Activated effector memory CD4-positive, alpha-beta T cell treated with Interleukin-2 at 50 U/mL for 16 hours (primary cell): ENCODE results near the gene ZFP36L1.
A peak's percentile ranks its signal among the peaks of the same experiment; 100 is the strongest.
"Not testable (repeated sequence)": the region's sequence is repeated elsewhere in the genome, so short reads cannot be mapped to it uniquely, and the experiment has no call there.

Experiments
- DNase-seq: peaks from one replicate; pipeline ENCODE4 v3.0.0-alpha.2; 2020

ZFP36L1 gene

DNA sequence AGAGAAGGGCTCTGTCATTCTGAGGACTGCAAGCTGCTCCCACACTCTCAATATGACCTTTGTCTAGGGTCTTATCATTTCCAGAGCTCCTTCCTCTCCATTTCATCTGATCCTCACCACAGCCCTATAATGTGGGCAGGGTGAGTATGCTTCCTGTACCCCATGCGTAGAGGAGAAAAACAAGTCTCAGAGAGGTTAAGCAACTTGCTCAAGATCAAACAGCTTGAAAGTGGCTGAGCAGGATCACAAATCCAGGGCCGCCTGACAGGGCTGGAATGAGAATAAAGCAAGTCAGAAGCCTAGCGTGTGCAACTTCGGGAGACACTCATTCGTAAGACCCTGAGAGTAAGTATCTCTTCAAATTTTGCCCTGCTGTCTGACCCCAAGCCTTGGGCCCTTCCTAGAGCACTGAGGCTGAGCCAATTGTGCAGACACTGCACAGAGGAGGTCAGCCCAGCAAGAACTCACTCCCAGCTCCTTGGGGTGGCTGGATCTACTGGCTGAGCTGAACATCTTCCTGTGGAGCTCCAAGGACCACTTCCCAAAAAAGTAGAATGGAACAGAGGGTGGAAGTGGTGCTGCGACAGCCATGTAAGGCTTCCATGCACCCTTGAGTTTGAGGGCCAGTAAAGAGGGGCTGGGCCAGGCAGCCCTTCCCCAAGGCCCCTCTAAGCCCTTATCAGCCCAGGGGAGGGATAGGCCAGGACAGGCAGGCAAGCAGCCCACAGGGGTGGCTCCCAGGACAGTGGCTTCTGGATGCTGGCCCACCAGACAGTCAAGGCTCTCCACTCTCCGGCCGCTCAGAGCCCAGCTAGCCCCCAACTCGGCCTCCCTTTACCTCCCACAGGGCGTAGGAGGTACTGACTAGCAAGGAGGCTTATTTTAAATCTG, 10.5 kb downstream of the ZFP36L1 start:
- peak; percentile 40 for DNase-seq

DNA sequence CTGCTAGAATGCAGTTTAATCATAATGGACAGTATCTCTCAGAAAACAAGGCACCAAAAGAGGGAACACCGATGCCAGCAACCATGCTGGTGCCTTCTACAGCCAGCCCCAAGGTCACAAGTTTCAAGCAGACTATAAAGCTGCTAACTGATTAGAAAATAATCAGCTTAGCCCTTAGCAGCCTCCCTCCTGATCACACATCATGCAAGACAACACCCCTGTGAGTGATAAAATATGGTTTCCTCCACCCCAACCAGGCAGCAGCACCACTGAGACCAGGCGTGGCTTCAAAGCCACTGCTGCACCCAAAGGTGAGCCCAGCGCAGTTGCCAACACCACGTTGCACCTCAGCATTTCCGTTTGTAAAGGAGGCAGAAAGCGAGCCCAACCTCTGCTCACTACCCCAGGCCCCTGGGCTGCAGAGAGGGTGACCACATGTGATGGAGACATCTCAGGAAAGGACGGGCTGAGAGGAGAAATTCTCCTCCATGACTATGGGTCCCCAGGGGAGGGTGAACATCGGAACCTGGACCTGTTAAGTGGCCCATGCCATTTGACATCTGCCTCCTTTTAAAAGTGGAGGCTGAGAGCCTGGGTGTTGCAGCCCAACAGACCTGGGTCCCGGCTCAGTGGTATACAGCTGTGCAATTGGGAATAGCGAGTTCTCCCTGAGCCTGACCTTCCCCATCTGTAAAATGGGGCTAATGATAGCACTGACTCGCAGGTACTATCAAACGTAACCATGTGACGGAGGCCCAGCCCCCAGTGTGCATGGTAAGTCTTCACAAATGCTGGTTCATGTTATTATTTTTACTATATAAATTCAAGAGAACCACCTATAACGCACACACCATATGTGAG, 11.5 kb downstream of the ZFP36L1 start:
- peak; percentile 72 for DNase-seq

DNA sequence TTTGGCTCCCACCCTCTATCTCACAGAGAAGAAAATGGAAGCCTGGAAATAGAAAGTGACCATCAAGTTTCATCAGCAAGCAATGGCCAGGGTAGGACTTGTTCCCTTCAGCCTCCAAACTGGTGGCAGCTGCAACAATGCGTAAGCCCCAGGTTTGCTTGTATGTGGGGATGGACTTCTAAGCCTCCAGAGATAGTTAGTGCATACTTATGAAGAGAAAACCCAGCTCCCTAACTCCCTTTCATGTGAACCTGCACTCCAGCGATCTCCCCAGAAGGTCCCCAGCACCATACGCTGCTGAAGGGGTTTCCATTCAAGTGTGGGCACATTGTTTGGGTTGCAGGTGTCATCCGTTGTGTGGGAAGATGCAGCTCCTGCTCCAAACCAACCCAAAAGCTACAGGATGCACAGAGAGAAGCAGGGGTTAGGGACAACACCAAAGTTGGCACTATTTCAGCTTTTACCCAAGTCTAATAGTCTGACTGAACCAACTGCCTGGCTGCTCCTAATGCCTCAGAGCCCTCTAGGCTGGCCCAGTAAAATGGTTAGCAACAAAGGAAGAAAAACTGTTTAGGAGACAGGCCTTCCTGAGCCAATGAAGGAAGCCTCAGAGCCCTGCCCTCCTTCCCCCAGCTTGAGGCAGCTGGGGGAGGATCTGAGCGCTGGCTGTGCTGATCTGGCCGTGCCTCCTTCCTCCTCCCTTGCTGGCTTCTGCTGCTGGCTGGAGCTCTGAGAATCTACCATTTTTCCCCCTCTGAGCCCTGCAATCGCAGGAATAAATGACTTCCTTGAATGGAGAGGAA, 12.3 kb downstream of the ZFP36L1 start:
- peak; percentile 36 for DNase-seq

DNA sequence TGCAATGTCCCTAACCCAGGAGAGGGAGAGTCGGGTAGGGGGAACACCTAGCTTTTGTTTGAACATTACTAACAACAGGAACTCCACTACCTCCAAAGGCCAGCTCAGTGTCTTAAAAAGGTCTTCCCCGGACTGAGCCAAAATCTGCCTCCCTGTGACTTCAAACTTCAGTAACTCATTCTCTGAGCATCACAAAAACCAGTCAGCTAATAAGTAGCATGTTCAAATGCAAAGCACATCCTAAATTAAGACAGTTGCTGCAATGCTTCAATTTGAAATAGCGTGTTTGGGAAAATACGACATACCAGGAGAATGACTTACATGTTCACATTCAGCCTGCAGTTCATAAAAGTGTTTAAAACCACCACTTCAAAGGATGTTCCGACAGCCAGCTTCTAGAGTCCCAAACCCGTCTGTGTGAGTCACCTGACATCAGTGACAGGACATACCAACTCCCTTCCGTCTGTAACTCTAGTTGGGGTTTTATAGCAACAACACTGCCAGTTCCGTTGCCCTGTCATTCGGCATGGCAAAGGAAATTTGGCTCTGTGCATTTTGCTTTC, 13.0 kb downstream of the ZFP36L1 start:
- peak; percentile 52 for DNase-seq

DNA sequence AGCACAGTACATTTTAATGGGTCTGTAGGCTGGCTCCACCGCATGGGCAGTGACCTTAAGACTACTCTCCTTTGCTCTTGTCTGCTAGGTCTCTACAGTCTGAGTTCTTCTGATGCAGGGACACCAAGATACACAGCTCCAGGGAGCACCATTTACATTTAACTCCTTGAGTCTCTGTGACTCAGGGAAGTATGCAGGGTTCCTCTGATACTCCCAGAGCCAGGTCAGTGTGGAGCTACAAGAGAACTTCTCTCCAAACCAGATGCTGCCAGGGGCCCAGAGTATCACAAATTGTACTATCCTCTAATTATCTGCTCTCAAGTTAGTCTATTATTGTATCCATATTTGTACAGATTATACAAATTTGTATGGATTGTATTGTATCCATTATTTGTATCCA, 15.2 kb downstream of the ZFP36L1 start:
- no peak for DNase-seq

DNA sequence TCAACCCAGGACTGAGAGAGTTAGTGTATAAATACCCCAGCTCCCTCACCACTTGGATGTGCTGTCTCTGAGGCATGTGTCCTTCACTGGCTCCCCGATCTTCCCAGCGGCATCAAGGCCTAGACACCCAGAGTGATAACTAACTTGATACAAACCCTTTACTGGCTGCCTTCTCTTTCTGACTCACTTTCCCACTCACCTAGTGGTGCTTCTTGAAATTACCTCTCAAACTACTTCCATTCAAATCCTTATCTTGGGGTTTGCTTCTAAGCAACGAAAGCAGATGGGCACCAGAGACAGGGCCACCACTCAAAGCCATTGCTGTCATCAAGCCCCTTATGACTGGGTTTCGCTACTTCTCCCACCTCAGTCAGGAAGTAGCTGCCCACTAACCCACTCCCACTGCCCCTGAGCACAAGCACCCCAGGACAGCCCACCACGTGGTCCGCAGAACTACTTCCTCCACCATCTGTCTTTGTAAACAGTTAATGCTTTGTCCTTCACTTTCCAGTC, 17.2 kb downstream of the ZFP36L1 start:
- DNase-seq: no peak

DNA sequence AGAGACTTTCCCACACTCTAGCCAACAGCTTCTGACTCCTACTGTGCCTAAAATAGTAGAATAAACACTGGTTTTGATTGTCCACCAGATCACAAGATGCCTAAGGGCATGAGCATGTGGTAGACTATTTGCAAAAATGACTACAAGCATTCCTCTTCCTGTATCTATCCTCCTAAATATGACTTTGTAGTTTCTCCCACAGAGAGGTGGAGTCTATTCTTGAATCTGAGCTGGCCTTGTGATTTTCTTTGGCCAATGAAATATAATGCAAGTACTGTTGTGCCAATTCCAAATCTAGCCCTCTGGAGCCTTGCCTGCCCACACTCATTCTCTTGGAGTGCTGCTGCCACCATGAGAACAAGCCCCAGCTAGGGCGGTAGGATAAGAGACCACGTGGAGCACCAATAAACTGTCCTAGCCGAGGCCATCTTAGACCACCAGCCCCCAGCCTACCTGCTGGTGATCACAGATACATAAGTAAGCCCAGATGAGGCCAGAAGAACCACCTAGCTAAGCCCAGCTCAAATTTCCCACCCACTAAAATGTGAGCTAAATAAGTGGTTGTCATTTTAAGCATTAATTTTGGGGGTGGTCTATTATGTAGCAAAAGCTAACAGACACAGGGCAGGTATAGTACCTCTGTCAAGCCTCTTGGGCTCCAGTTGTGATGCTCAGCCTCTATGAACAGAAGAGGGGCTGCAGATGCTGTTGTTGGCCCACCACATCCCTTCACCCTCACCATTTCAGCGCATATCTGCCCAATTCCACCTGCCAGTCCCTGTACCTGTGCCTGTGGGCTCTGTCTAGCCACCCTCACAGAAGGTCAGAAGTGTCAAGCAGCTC, 17.9 kb downstream of the ZFP36L1 start:
- DNase-seq: no peak

DNA sequence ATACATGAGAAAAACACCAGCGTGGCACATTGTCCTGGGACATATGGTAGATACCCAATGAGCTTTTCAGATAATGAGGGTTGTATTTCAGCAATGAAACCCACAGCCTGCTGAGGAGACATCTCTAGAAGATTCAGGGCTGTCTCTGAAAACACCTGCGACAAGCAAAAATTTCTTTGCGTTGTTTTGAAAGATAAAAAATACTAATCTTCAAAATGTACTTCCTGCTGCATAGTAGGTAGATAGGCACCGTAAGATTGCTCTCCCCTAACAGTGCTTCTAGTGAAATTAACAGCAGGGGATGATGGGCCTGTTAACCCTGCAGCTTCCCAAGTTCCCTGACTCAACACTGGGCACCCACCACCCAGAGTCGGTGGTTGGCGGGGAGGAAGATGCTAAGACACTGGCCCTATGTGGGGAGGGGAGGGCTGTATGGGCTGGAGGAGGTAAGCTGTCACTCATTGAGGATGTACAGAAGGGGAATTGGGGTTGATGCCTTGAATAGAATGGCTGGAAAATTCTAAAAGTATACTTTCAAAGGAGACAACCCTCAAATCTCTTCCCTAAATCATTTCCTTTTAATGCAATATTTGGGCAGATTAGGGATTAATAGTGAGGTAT, 20.0 kb downstream of the ZFP36L1 start:
- no peak for DNase-seq

DNA sequence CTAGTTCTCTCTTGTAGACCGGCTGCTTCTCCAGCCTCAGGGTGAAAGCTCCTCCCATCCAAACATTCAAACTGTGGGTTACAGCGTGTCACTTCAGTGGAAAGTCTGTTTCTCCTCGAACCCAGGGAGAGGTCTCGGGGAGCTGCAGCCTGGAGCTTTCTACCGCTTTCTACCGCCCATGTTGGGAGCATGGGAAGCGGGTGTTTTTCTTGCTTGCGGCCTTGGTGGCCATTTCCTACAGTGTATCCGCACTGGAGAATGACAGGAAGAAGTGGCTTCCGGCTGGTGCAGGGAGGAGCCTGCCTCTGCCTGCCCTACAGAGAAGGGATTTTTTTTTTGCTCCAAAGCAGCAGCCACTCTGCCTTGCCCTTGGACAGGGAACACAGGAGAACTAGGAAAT, 21.2 kb downstream of the ZFP36L1 start:
- no peak for DNase-seq

DNA sequence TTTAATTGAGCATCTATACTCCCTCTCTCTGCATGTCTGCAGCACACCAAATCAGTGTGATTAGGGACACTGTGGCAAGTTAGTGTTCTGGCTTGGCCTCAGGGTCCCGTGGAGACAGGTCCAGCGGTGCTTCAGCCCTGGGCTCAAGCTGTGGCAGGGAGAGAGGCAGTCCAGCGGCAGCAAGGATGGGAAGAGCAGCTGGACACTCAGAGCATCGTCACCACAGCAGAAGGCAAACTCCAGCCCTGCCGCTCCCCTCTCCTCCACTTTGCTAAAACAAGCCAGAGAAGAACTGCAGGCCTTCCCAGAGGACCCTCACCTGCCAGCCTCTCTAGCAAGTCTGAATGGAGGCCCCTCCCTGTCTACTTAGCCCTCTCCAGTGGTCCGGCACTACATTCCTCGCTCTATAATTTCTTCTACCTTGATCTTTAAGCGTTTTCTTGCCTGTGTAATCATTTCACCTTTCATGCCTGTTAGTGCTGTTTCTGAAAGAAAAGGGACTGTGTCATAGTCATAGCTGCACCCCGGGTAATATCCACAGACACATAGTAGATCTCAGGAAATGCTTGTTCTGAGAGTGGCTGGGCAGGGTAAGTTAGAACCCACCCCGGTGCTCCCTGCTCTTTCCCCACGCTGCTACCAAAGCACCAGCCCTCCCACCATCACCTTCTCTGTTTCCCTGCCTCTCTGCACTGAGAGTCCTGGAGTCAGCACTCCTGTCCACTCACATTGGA, 22.1 kb downstream of the ZFP36L1 start:
- no peak for DNase-seq

DNA sequence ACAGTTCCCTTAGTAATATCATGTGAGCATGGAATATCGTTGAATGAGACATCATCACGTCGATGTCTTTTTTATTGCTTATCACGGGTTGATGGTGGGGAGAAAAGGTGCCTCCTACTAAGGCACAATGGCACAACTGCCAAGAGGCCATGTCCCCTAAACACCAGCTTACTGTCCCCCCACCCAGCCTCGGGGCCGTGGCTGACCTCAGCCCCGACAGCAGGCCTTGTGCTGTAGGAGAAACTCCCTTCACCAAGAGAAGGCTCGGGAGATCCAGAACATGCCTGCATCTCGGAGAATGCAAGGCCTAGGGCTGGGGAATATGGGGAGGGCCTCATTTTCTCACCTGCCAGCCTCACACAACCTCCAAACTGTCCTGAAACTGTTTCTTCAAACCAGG, 22.8 kb downstream of the ZFP36L1 start:
- DNase-seq: no peak

DNA sequence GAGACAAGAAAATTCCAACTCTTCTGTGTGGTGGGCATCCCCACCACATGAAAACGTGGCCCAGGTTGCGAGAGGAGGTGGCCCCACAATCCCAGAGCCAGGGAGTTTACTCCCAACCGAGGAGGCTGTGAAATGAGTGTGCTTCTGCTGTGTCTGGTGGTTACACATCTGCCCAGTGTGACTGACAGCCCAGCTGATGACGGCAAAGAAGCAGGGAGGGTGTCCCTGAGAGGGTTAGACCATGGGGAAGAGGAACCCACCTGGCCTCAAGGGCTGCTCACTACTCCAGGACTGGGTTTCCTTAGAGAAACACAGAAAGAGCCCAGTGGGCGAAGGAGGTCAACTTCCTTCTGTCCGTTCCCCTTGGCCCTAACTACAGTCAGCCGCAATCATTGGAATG, 24.6 kb downstream of the ZFP36L1 start:
- DNase-seq: no peak

DNA sequence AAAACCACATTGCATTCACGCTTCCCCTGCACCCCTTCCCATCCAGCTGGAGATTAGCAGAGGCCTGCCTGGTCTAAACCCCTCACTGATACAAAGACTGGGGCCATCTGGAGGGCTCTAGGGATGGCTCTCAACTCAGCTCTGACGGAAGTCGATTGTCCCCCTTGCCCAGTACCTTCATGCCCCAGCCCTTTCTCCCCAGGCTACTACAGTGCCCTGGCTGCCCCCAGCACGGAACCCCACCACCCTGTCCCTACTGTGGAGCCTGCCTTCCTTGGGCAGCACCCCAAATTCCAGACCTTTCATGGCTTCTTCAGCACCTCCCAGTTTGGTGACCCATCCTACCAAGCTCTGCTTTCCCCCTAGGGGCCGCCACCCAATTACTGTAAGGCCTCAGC, 25.6 kb downstream of the ZFP36L1 start:
- no peak for DNase-seq

DNA sequence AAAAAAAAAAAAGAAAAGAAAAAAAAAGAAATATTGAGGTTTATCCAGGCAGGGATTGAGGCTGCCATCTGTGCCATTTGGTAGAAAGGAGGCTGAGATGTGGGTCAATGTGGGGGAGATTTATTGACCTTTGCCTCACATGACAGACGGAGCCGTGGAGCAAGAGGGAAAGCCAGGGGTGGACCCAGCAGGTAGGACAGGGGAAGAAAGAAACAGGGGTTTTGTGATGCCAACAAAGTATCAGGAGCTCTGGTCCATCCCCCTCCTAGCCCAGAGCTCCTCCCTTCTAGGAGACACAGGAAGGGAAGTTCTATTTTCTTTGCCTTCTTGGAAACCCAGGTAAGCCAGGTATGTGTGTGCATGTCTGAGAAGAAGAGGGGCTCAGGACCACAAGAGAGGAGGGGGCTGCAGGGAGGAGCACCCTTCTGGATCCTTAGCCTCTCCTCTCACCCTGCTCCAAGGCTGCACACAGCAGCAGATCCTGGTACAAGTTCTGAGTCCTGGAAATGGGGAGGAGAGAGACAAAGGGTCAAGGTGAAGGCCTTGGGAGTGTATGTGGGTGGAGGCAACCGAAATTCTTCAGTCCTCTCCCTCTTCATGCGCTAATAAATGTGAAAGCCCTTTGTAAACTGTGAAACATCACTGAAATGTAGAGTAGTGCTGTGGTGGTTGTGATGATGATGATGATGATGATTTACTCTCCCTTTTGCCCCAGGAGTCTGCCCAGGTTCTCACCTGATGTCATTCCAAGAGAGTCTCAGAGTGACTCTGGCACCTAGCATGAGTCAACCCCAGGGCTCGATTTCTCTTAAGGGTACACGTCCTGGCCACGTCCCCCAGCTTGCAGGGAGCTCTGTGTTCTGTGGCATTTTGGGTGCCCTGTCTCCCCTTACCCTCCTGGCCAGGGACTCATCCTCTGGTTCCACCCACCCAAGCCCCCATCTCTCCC, 26.3 kb downstream of the ZFP36L1 start:
- no peak for DNase-seq

DNA sequence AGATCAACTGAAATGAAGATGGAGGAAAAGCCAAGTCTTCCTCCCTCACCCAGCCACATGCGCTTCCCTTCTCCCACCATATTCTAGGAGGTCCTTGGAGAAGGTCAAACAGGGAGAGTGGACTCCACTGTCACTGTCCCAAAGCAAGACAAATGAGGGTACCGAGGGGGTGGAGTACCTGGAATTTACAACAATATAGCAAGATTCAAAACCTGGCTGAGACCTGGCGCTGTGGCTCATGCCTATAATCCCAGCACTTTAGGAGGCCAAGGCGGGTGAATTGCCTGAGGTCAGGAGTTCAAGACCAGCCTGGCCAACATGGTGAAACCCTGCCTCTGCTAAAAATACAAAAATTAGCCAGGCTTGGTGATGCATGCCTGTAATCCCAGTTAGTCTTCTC, 29.0 kb downstream of the ZFP36L1 start:
- DNase-seq: not testable (repeated sequence)

DNA sequence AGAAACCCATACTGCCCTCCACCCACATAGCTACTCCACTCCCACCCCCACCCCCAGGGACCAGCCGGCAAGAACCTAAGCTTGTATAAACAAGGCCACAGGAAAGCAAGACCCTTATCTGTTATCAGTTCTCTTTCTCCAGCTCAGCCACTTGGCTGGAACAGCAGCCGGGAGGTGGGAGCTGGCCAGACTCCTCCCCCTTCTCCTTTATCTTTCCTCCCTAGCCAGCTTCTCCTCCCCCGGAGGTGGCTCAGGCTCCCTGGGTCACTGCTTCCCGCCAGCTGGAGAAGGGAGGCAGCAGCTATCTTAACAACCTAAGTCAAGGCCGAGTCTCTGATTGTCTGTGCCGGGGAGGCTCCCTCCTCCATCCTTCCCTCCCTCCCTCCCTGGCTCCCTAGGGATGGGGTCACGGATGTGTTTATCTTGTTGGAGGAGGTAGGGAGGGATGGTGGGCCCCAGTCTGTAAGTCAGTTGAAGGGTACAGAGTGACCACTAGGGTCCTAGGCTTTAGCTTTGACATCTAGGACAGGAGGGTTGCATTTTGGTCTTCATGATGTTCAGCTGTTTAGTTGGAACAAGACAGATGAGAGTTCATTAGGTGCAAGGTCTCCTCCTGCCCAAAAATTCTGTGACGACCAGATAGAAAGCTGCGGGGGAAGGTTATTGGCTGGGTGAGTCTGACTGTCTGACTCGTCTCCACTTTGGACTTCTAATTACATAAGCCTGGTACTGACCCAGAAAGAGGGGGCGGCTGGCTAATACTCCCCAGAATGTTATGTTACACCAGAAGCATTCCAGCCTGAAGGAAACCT, 29.7 kb downstream of the ZFP36L1 start:
- no peak for DNase-seq

DNA sequence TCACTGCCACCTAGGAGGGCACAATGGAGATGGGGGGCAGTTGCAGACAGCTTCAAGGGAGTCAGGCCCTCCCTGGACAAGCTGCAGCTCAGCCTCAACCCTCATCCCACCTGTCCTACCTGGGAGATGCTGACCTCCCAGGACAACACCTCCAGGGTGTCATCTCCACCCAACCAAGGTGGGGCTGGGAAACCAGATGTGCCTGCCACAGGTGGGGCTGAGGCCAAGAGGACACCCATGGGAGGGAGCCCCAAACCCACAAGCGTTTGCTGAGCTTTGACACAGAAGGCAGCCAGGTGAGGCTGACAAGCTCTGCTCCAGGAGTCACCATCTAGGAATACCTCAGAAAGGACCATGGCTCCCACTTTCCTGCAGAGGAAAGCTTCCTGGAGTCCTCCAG, 31.5 kb downstream of the ZFP36L1 start:
- DNase-seq: no peak

DNA sequence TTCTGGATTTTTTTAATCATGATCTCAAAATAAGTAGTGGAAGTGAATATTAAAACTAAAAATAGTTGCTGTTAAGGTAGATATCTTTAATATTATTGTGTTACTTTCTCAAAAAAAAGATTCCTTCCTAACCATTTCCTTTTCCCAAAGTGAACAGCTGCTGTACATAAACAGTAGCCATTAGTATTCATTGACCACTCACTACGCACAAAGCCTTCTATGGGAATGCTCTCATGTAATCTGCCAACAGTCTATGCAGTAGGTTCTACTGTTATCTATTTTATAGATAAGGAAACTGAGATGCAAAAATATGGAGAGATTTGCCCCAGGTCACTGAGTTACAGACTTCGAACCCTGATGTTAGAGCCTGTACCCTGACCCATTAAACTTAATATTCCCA, 32.1 kb downstream of the ZFP36L1 start:
- no peak for DNase-seq
